HepG2 (cell line): ENCODE results near the gene KIAA0930. TPM values are rescaled to one million over a fixed set of nuclear protein-coding genes. Genes with fewer than 3 reads are reported as not detected.

Experiments used
- ATAC-seq: fragments of 200-7000 bp; cut with Tn5 transposase; 3 replicates; pipeline ENCODE4 v1.9.1; 2020; ENCODE audit warnings: mild to moderate bottlenecking, moderate library complexity
- BruUV-seq: library from RNA; stranded (reverse); fragments of 400-500 nt; replicated peaks from 2 replicates; lab custom pipeline; 2021; lab: Mats Ljungman, UMichigan
- CTCF ChIA-PET: fragments of 300-600 bp; formaldehyde crosslinking; extraction: SDS; loops from one replicate; lab custom pipeline; 2021; ENCODE audit warnings: low total read pairs, inconsistent platforms, low intra/inter-chr PET ratio; lab: Yijun Ruan, JAX
- POLR2A ChIA-PET: fragments of 350-600 bp; sonication (Branson Sonifier 250); formaldehyde crosslinking; loops from one replicate; lab custom pipeline; 2020; ENCODE audit warnings: antibody characterized with exemption, inconsistent platforms; lab: Yijun Ruan, JAX
- DNase-seq: peaks from one replicate; pipeline ENCODE4 v3.0.0-alpha.2; 2015; ENCODE audit warnings: low spot score
- FAIRE-seq: peaks from 3 replicates; lab custom pipeline; 2011; peaks lifted over from hg19 to GRCh38; lab: Jason Lieb, UNC
- H2AFZ ChIP-seq: one replicate; pipeline ENCODE4 v1.6.1; 2011; ENCODE audit warnings: low read length, inconsistent platforms
- H3K27ac ChIP-seq: fragments of 300-600 bp; 3 replicates; pipeline ENCODE4 v1.8.0; 2011; ENCODE audit warnings: mixed run types, mild to moderate bottlenecking, mixed read lengths, low read length, inconsistent platforms; ENCODE audit not compliant: insufficient read depth; ENCODE audit errors: extremely low read length
- H3K27me3 ChIP-seq, 2 experiments: fragments of 200-600 bp in 1 of 2; 2 replicates in 1 of 2; 3 replicates in 1 of 2; pipeline versions ENCODE4 v1.6.0 to v1.8.0; 2011; ENCODE audit warnings: low read length in 2 of 2, mild to moderate bottlenecking in 2 of 2, moderate library complexity in 2 of 2, inconsistent platforms in 1 of 2; ENCODE audit not compliant: insufficient read depth in 2 of 2, control insufficient read depth in 1 of 2
- H3K36me3 ChIP-seq, 2 experiments: fragments of 200-600 bp in 1 of 2; replicated peaks in 1 of 2; 2 replicates in 1 of 2; 3 replicates in 1 of 2; pipeline versions ENCODE4 v1.5.1 to v1.8.0; 2011; ENCODE audit warnings: low read length in 2 of 2, inconsistent platforms in 1 of 2; ENCODE audit not compliant: insufficient read depth in 2 of 2, control insufficient read depth in 1 of 2
- H3K4me1 ChIP-seq: 2 replicates; pipeline ENCODE4 v1.5.1; 2012; ENCODE audit warnings: low read length, inconsistent platforms; ENCODE audit not compliant: insufficient read depth
- H3K4me2 ChIP-seq: 2 replicates; pipeline ENCODE4 v1.6.0; 2011; ENCODE audit warnings: low read depth, low read length, inconsistent platforms
- H3K4me3 ChIP-seq, 3 experiments: fragments of 200-600 bp in 1 of 3; sonication (generic), shearing (Covaris generic) in 1 of 3; replicated peaks in 1 of 3; 2 replicates each; pipeline ENCODE4 v1.5.1; 2011 to 2016; ENCODE audit warnings: low read length in 3 of 3, inconsistent platforms in 2 of 3, low read depth in 2 of 3, mild to moderate bottlenecking in 2 of 3, control low read depth in 1 of 3, mixed read lengths in 1 of 3; ENCODE audit not compliant: insufficient read depth in 1 of 3
- H3K79me2 ChIP-seq: one replicate; pipeline ENCODE4 v1.6.1; 2011; ENCODE audit warnings: low read length, inconsistent platforms; ENCODE audit not compliant: insufficient read depth
- H3K9ac ChIP-seq: 2 replicates; pipeline ENCODE4 v1.6.0; 2011; ENCODE audit warnings: mild to moderate bottlenecking, low read depth, low read length, inconsistent platforms; ENCODE audit not compliant: insufficient read depth
- H3K9me3 ChIP-seq: 2 replicates; pipeline ENCODE4 v1.5.1; 2012; ENCODE audit warnings: mild to moderate bottlenecking, low read length
- H4K20me1 ChIP-seq: 2 replicates; pipeline ENCODE4 v1.6.0; 2011; ENCODE audit warnings: inconsistent platforms, mild to moderate bottlenecking, low read length, moderate library complexity; ENCODE audit not compliant: insufficient read depth
- ATF4 ChIP-seq, 2 experiments: fragments of 450-650 bp in 1 of 2; sonication (generic) in 1 of 2; formaldehyde crosslinking; IDR thresholded peaks; 2 replicates each; pipeline versions ENCODE4 v1.5.0 to v1.8.0; 2020 to 2022; ENCODE audit warnings: mild to moderate bottlenecking in 1 of 2, missing genetic modification reagents in 1 of 2
- FOXP4 ChIP-seq: sonication (generic); formaldehyde crosslinking; IDR thresholded peaks from 2 replicates; pipeline ENCODE4 v1.4.0; 2020; ENCODE audit warnings: missing genetic modification reagents
- JUN ChIP-seq: sonication (generic); formaldehyde crosslinking; IDR thresholded peaks from 2 replicates; pipeline ENCODE4 v1.4.0; 2020; ENCODE audit warnings: mild to moderate bottlenecking, missing genetic modification reagents
- KLF15 ChIP-seq: sonication (generic); formaldehyde crosslinking; IDR thresholded peaks from 2 replicates; pipeline ENCODE4 v1.8.1; 2023; ENCODE audit warnings: borderline replicate concordance, mild to moderate bottlenecking, inconsistent platforms, missing genetic modification reagents, mixed read lengths
- LBX2 ChIP-seq: sonication (generic); formaldehyde crosslinking; IDR thresholded peaks from 2 replicates; pipeline ENCODE4 v1.5.0; 2020; ENCODE audit warnings: missing genetic modification reagents, mild to moderate bottlenecking, borderline replicate concordance
- NFIC ChIP-seq: IDR thresholded peaks from 2 replicates; pipeline ENCODE4 v1.6.1; 2012; ENCODE audit warnings: mild to moderate bottlenecking, low read length, inconsistent platforms
- NFRKB ChIP-seq: fragments of 450-650 bp; IDR thresholded peaks from 2 replicates; pipeline ENCODE4 v1.6.1; 2017
- RCOR2 ChIP-seq: IDR thresholded peaks from 2 replicates; pipeline ENCODE4 v1.6.1; 2016; ENCODE audit warnings: missing biosample characterization, missing genetic modification reagents
- RFXANK ChIP-seq: IDR thresholded peaks from 2 replicates; pipeline ENCODE4 v1.6.1; 2016
- YEATS4 ChIP-seq: sonication (generic); formaldehyde crosslinking; IDR thresholded peaks from 2 replicates; pipeline ENCODE4 v1.4.0; 2020; ENCODE audit warnings: missing genetic modification reagents, borderline replicate concordance
- ZBTB2 ChIP-seq: sonication (generic); formaldehyde crosslinking; IDR thresholded peaks from 2 replicates; pipeline ENCODE4 v1.8.0; 2022; ENCODE audit warnings: low read depth, missing genetic modification reagents
- ZNF263 ChIP-seq: sonication (generic); formaldehyde crosslinking; IDR thresholded peaks from 2 replicates; pipeline ENCODE4 v1.4.0; 2020; ENCODE audit warnings: missing genetic modification reagents
- ZNF274 ChIP-seq: sonication (generic); formaldehyde crosslinking; IDR thresholded peaks from 2 replicates; pipeline ENCODE4 v1.5.1; 2020; ENCODE audit warnings: mild to moderate bottlenecking, missing genetic modification reagents
- ZNF362 ChIP-seq: sonication (generic); formaldehyde crosslinking; IDR thresholded peaks from 2 replicates; pipeline ENCODE4 v1.4.0; 2020; ENCODE audit warnings: missing genetic modification reagents, mild to moderate bottlenecking, borderline replicate concordance
- ZNF382 ChIP-seq: sonication (generic); formaldehyde crosslinking; IDR thresholded peaks from 2 replicates; pipeline ENCODE4 v1.5.0; 2020; ENCODE audit warnings: missing genetic modification reagents, mild to moderate bottlenecking, borderline replicate concordance
- ZNF616 ChIP-seq: sonication (generic); formaldehyde crosslinking; IDR thresholded peaks from 2 replicates; pipeline ENCODE4 v1.5.0; 2020; ENCODE audit warnings: low read depth, mild to moderate bottlenecking, missing genetic modification reagents
- ZNF83 ChIP-seq: sonication (generic); formaldehyde crosslinking; IDR thresholded peaks from 2 replicates; pipeline ENCODE4 v1.4.0; 2020; ENCODE audit warnings: missing genetic modification reagents, mild to moderate bottlenecking, borderline replicate concordance
- WGBS: methylation state at CpG from one replicate; pipeline ENCODE4 v1.1.6; 2017; ENCODE audit warnings: low lambda C conversion rate; 5-methylcytosine and 5-hydroxymethylcytosine counted together
- in situ Hi-C: cut with HindIII; loops from 2 replicates; pipeline ENCODE4 v1.10.0; 2017; ENCODE audit warnings: low pct_unique_long_range_greater_than_20kb; ENCODE audit not compliant: extremely low pct_ligation_motif_present
- intact Hi-C: fragments of 100-400 bp; cut with micrococcal nuclease; formaldehyde crosslinking; loops from one replicate; pipeline ENCODE4 v1.10.0; 2022; ENCODE audit not compliant: unreplicated experiment
- polyA plus RNA-seq, 8 experiments: library from polyadenylated mRNA; depleted of rRNA in 3 of 8; stranded (reverse) in 7 of 8; unstranded in 1 of 8; fragments of >200 nt; fragmentation: Illumina TruSeq in 4 of 8; extraction: Trizol in 4 of 8; gene quantifications; 2 replicates each; pipeline versions ENCODE4 v1.2.1 to v1.2.3, GENCODE V29; 2011 to 2016; ENCODE audit warnings: low read depth in 4 of 8, missing spikeins in 1 of 8, mixed read lengths in 1 of 8; ENCODE audit not compliant: insufficient read depth in 1 of 8
- total RNA-seq, 5 experiments: library from RNA; depleted of rRNA; stranded (reverse); fragments of >200 nt; fragmentation: Illumina TruSeq; extraction: Trizol; gene quantifications; 2 replicates each; pipeline ENCODE4 v1.2.3, GENCODE V29; 2016; ENCODE audit warnings: low read depth in 1 of 5

The KIAA0930 gene
- total and polyA plus RNA-seq, 2 of the 13 experiments (the other 11 are each of a cell fraction or from before 2014, with no cell fraction given), result 27.0 to 38.2 TPM

GRCh38 chr22:45163451-45164269 is 77.0 kb downstream of the KIAA0930 start, which contains the start of gene NUP50:
Gene NUP50, plus strand, starts transcription at chr22:45163925. Its CDS starts 4,253 bp downstream, at chr22:45168178.
- peak; percentile 89 for DNase-seq
- ChIA-PET POLR2A (interaction anchor here (0.7 to 1.3 kb wide), 12 partner anchors 11 to 146 kb away, joined by 3 to 16 read pairs (median 4); partner anchors contain the start of gene FAM118A), CTCF (no interaction called here)
- peaks cover 67% of the 10 kb centered on the region for H3K79me2 ChIP-seq
- intact Hi-C loops (no loop called here), in situ Hi-C loops (loop anchor here (10.0 kb wide), 1 partner anchor 81 kb away; the partner anchor contains the start of gene KIAA0930)
- H3K9me3 ChIP-seq, result no peaks in the 10 kb centered on the region
- FAIRE-seq, result no peak
- no TSS peak for BruUV-seq
- H3K4me1 ChIP-seq, result peaks cover 73% of the 10 kb centered on the region
- H3K4me2 ChIP-seq, result peak within 1 kb of the TSS; percentile 93
- H3K27ac ChIP-seq, result peak within 1 kb of the TSS; percentile 83
- under 1% methylated on average over 43 of the region's 100 CpGs for WGBS
- H4K20me1 ChIP-seq, result peaks cover 4% of the 10 kb centered on the region; the same call in 1 of the 2 replicates
- peak within 1 kb of the TSS; percentile 93 for H3K9ac ChIP-seq
- no peak within 1 kb of the TSS for H2AFZ ChIP-seq
- H3K27me3 ChIP-seq, result peaks cover 0 to 4% of the 10 kb centered on the region in 2 experiments; a peak in 2 of 5 replicates
- peak; percentile 64 for ATAC-seq
- H3K36me3 ChIP-seq, result peaks cover 2 to 16% of the 10 kb centered on the region in 2 experiments; a peak in 4 of 5 replicates
- peak within 1 kb of the TSS; percentile 87 to 95 (median 94) for H3K4me3 ChIP-seq
- peak; percentile 66; the same call in 1 of the 2 replicates for TF ChIP-seq ZNF362 (CRISPR knock-in tag)
- peak; percentile 89 for TF ChIP-seq YEATS4 (CRISPR knock-in tag)
- TF ChIP-seq ZNF274 (CRISPR knock-in tag), result peak; percentile 97
- peak; percentile 75; the same call in 1 of the 2 replicates for TF ChIP-seq FOXP4 (CRISPR knock-in tag)
- no peak for TF ChIP-seq NFRKB
- TF ChIP-seq ZBTB2 (CRISPR knock-in tag), result peak; percentile 88
- TF ChIP-seq RFXANK (CRISPR knock-in tag), result no peak
- peak; percentile 91 for TF ChIP-seq KLF15 (CRISPR knock-in tag)
- TF ChIP-seq ZNF616 (CRISPR knock-in tag), result no peak
- peak in 1 of 2 experiments; percentile 73; a peak in 2 of 4 replicates for TF ChIP-seq ATF4 (CRISPR knock-in tag; IDR thresholded peaks at IDR 0.05)
- no peak for TF ChIP-seq ZNF382
- TF ChIP-seq LBX2 (CRISPR knock-in tag), result peak; percentile 90
- no peak for TF ChIP-seq NFIC
- no peak for TF ChIP-seq ZNF83 (CRISPR knock-in tag)
- peak; percentile 61; the same call in 1 of the 2 replicates for TF ChIP-seq JUN
- peak; percentile 65; the same call in 1 of the 2 replicates for TF ChIP-seq ZNF263
- TF ChIP-seq RCOR2, result no peak
